ENCODE measurements around the gene ZCCHC2.
A peak's percentile ranks its signal among the peaks of the same experiment; 100 is the strongest.

ZCCHC2 gene

GRCh38 chr18:62578980-62579511 is 56.2 kb downstream of the ZCCHC2 start:
- DNase-seq (ENCODE audit: low spot score), result no peak

GRCh38 chr18:62583376-62583775 is 60.6 kb downstream of the ZCCHC2 start:
- DNase-seq (ENCODE audit: low spot score), result no peak

GRCh38 chr18:62584241-62585120 is 61.7 kb downstream of the ZCCHC2 start:
- peak; percentile 82 for DNase-seq (ENCODE audit: low spot score)

GRCh38 chr18:62585274-62586150 is 62.7 kb downstream of the ZCCHC2 start:
- no peak for DNase-seq (ENCODE audit: low spot score)

GRCh38 chr18:62586151-62586774 is 63.4 kb downstream of the ZCCHC2 start:
- peak; percentile 91 for DNase-seq (ENCODE audit: low spot score)

- DNase-seq (ENCODE audit: low spot score), result peak; percentile 60
Measured at GRCh38 chr18:62586781-62587487, 64.1 kb downstream of the ZCCHC2 start.

- DNase-seq (ENCODE audit: low spot score), result no peak
Measured at GRCh38 chr18:62587689-62588088, 64.9 kb downstream of the ZCCHC2 start.

- no peak for DNase-seq (ENCODE audit: low spot score)
Measured at GRCh38 chr18:62588217-62588616, 65.4 kb downstream of the ZCCHC2 start.

- DNase-seq (ENCODE audit: low spot score), result no peak
Measured at GRCh38 chr18:62590799-62591590, 68.2 kb downstream of the ZCCHC2 start.

- no peak for DNase-seq (ENCODE audit: low spot score)
Measured at GRCh38 chr18:62596145-62597005, 73.5 kb downstream of the ZCCHC2 start.

- no peak for DNase-seq (ENCODE audit: low spot score)
Measured at GRCh38 chr18:62601871-62602270, 79.0 kb downstream of the ZCCHC2 start.

- DNase-seq (ENCODE audit: low spot score), result no peak
Measured at GRCh38 chr18:62602706-62603105, 79.9 kb downstream of the ZCCHC2 start.

- no peak for DNase-seq (ENCODE audit: low spot score)
Measured at GRCh38 chr18:62603211-62603610, 80.4 kb downstream of the ZCCHC2 start.

GRCh38 chr18:62603979-62604378 is 81.2 kb downstream of the ZCCHC2 start:
- DNase-seq (ENCODE audit: low spot score), result no peak

GRCh38 chr18:62605685-62606084 is 82.9 kb downstream of the ZCCHC2 start:
- no peak for DNase-seq (ENCODE audit: low spot score)

GRCh38 chr18:62606106-62606505 is 83.3 kb downstream of the ZCCHC2 start:
- no peak for DNase-seq (ENCODE audit: low spot score)

- DNase-seq (ENCODE audit: low spot score), result no peak
Measured at GRCh38 chr18:62607302-62607701, 84.5 kb downstream of the ZCCHC2 start.

GRCh38 chr18:62607708-62608428 is 85.0 kb downstream of the ZCCHC2 start:
- no peak for DNase-seq (ENCODE audit: low spot score)

- no peak for DNase-seq (ENCODE audit: low spot score)
Measured at GRCh38 chr18:62609764-62610163, 86.9 kb downstream of the ZCCHC2 start.

Measured in globus pallidus (tissue), 1 donor.